BE2C (cell line): ENCODE measurements around the gene NOXA1.
"Not testable (repeated sequence)": the region's sequence is repeated elsewhere in the genome, so short reads cannot be mapped to it uniquely, and the experiment has no call there.

Experiments
- DNase-seq: peaks from one replicate; pipeline ENCODE4 v3.0.0-alpha.2; 2020
- H3K27me3 ChIP-seq: fragments of 250-450 bp; sonication (Bioruptor Pico); 2 replicates; pipeline ENCODE4 v1.5.1; 2020; ENCODE audit warnings: mild to moderate bottlenecking
- H3K36me3 ChIP-seq: fragments of 250-450 bp; sonication (Bioruptor Pico); 2 replicates; pipeline ENCODE4 v1.5.1; 2020; ENCODE audit warnings: mild to moderate bottlenecking
- H3K4me1 ChIP-seq: fragments of 250-450 bp; sonication (Bioruptor Pico); 2 replicates; pipeline ENCODE4 v1.5.1; 2020
- H3K4me3 ChIP-seq: 2 replicates; pipeline ENCODE4 v1.5.1; 2011; ENCODE audit warnings: low read depth, low read length
- H3K9me3 ChIP-seq: fragments of 250-450 bp; sonication (Bioruptor Pico); 2 replicates; pipeline ENCODE4 v1.5.1; 2020
- CTCF ChIP-seq: IDR thresholded peaks from 2 replicates; pipeline ENCODE4 v1.5.1; 2012; ENCODE audit warnings: mild to moderate bottlenecking, low read depth, low read length

The NOXA1 gene

GRCh38 chr9:137465720-137466388 lies 42.7 kb downstream of the NOXA1 start:
- Histone ChIP-seq H3K27me3 (no peaks in the 10 kb centered on the region), H3K4me3 (no peak overlapping the region), H3K36me3 (no peaks in the 10 kb centered on the region), H3K9me3 (no peaks in the 10 kb centered on the region), H3K4me1 (no peaks in the 10 kb centered on the region)
- TF ChIP-seq CTCF, result no peak
- no peak for DNase-seq

- H3K36me3 ChIP-seq, DNase-seq, H3K4me1 ChIP-seq, H3K9me3 ChIP-seq, H3K4me3 ChIP-seq, H3K27me3 ChIP-seq: not testable (repeated sequence)
Measured at GRCh38 chr9:137466389-137467085, 43.3 kb downstream of the NOXA1 start.

- Histone ChIP-seq H3K4me3 (no peak overlapping the region), H3K36me3 (no peaks in the 10 kb centered on the region), H3K27me3 (no peaks in the 10 kb centered on the region), H3K4me1 (no peaks in the 10 kb centered on the region), H3K9me3 (no peaks in the 10 kb centered on the region)
- TF ChIP-seq CTCF, result no peak
- no peak for DNase-seq
Measured at GRCh38 chr9:137467161-137467581, 44.0 kb downstream of the NOXA1 start.

- no peak for TF ChIP-seq CTCF
- no peak for DNase-seq
- no peaks in the 10 kb centered on the region for H3K36me3 ChIP-seq
- no peaks in the 10 kb centered on the region for H3K9me3 ChIP-seq
- no peak overlapping the region for H3K4me3 ChIP-seq
- no peaks in the 10 kb centered on the region for H3K4me1 ChIP-seq
- no peaks in the 10 kb centered on the region for H3K27me3 ChIP-seq
Measured at GRCh38 chr9:137467896-137468295, 44.7 kb downstream of the NOXA1 start.

GRCh38 chr9:137470785-137471184 lies 47.6 kb downstream of the NOXA1 start:
- H3K27me3 ChIP-seq, result no peaks in the 10 kb centered on the region
- H3K4me3 ChIP-seq, result no peak overlapping the region
- no peak for TF ChIP-seq CTCF
- H3K4me1 ChIP-seq, result no peaks in the 10 kb centered on the region
- DNase-seq, result no peak
- H3K36me3 ChIP-seq, result no peaks in the 10 kb centered on the region
- H3K9me3 ChIP-seq, result no peaks in the 10 kb centered on the region

GRCh38 chr9:137474271-137474670 lies 51.1 kb downstream of the NOXA1 start:
- no peak for DNase-seq
- TF ChIP-seq CTCF, result no peak
- H3K4me1 ChIP-seq, result peaks cover 2% of the 10 kb centered on the region
- H3K27me3 ChIP-seq, result no peaks in the 10 kb centered on the region
- H3K36me3 ChIP-seq, result no peaks in the 10 kb centered on the region
- H3K9me3 ChIP-seq, result no peaks in the 10 kb centered on the region; the same call in 1 of the 2 replicates
- H3K4me3 ChIP-seq, result no peak overlapping the region
